ENCODE measurements around the gene EIF4B.

Gene EIF4B, protein sequence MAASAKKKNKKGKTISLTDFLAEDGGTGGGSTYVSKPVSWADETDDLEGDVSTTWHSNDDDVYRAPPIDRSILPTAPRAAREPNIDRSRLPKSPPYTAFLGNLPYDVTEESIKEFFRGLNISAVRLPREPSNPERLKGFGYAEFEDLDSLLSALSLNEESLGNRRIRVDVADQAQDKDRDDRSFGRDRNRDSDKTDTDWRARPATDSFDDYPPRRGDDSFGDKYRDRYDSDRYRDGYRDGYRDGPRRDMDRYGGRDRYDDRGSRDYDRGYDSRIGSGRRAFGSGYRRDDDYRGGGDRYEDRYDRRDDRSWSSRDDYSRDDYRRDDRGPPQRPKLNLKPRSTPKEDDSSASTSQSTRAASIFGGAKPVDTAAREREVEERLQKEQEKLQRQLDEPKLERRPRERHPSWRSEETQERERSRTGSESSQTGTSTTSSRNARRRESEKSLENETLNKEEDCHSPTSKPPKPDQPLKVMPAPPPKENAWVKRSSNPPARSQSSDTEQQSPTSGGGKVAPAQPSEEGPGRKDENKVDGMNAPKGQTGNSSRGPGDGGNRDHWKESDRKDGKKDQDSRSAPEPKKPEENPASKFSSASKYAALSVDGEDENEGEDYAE

GRCh38 chr12:53005986-53006809 is at the start of gene EIF4B:
Gene EIF4B, plus strand, starts transcription at chr12:53006456. Its CDS starts 28 bp downstream, at chr12:53006484.
- no peaks in the 10 kb centered on the region for H3K9me3 ChIP-seq (ENCODE audit: control insufficient read depth, insufficient read depth, low read length)
- H3K36me3 ChIP-seq (ENCODE audit: control insufficient read depth, insufficient read depth, low read length): peaks cover 3% of the 10 kb centered on the region
- peak within 1 kb of the TSS; percentile 98 for H3K4me3 ChIP-seq (ENCODE audit: low read depth, low read length)
- peak within 1 kb of the TSS; percentile 100 for H3K9ac ChIP-seq (ENCODE audit: low read depth, low read length)
- H3K4me1 ChIP-seq (ENCODE audit: control insufficient read depth, insufficient read depth, low read length): peaks cover 3% of the 10 kb centered on the region
- H3K27me3 ChIP-seq (ENCODE audit: control insufficient read depth, insufficient read depth, low read length): no peaks in the 10 kb centered on the region

DNA sequence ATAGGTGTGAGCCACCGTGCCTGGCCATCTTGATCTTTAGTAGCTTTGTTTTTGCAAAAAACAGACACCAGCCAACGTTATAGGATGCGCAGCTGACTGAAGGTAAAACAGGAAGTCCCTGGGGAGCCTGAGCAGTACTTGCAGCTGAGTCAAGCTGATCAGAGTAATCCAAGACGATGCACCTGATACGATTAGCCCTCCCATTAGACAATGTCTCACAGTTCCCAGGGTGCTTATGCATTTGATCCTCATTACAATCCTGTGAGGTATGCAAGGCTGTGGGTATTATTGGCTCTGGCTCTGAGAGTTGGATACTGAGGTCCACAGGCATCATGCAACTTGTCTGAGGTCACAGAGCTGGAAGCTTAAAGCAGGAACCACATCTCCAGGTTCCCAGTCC is 49.3 kb upstream of the EIF4B start:
- H3K9me3 ChIP-seq (ENCODE audit: control insufficient read depth, insufficient read depth, low read length): no peaks in the 10 kb centered on the region
- no peaks in the 10 kb centered on the region for H3K4me1 ChIP-seq (ENCODE audit: control insufficient read depth, insufficient read depth, low read length)

GRCh38 chr12:52964556-52965336 is 41.5 kb upstream of the EIF4B start:
- Histone ChIP-seq H3K9ac (ENCODE audit: low read depth, low read length) (peak overlapping the region; percentile 9), H3K4me1 (ENCODE audit: control insufficient read depth, insufficient read depth, low read length) (peaks cover 5% of the 10 kb centered on the region), H3K9me3 (ENCODE audit: control insufficient read depth, insufficient read depth, low read length) (no peaks in the 10 kb centered on the region), H3K36me3 (ENCODE audit: control insufficient read depth, insufficient read depth, low read length) (no peaks in the 10 kb centered on the region), H3K4me3 (ENCODE audit: low read depth, low read length) (peak overlapping the region; percentile 42), H3K27me3 (ENCODE audit: control insufficient read depth, insufficient read depth, low read length) (peaks cover 13% of the 10 kb centered on the region)

More for the DNA sequence above, 49.3 kb upstream of the EIF4B start:
- no peak overlapping the region for H3K9ac ChIP-seq (ENCODE audit: low read depth, low read length)
- peaks cover 9% of the 10 kb centered on the region for H3K36me3 ChIP-seq (ENCODE audit: control insufficient read depth, insufficient read depth, low read length)
- H3K4me3 ChIP-seq (ENCODE audit: low read depth, low read length): no peak overlapping the region
- H3K27me3 ChIP-seq (ENCODE audit: control insufficient read depth, insufficient read depth, low read length): no peaks in the 10 kb centered on the region

DNA sequence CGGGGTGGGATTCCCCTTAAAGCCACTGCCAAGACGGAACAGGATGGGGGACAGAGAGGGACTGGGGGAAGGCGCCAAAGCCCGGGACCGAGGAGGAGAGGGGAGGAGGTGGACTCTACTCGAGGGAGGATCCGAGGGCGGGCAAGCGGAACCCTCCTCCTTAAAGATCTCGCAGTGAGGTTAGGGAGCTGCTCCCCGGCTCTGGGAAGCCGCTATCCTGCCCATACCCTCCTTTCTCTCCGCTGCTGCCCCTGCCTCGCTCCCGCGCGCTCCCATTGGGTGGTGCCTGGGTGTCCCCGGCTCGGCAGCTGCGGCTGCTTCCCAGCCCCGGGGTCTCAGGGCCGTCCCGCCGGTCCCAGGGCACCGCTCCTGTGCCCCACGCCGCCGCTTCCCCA is 40.9 kb upstream of the EIF4B start:
- Histone ChIP-seq H3K9ac (ENCODE audit: low read depth, low read length) (peak overlapping the region; percentile 9), H3K4me3 (ENCODE audit: low read depth, low read length) (peak overlapping the region; percentile 42), H3K4me1 (ENCODE audit: control insufficient read depth, insufficient read depth, low read length) (peaks cover 5% of the 10 kb centered on the region), H3K27me3 (ENCODE audit: control insufficient read depth, insufficient read depth, low read length) (peaks cover 13% of the 10 kb centered on the region), H3K9me3 (ENCODE audit: control insufficient read depth, insufficient read depth, low read length) (no peaks in the 10 kb centered on the region), H3K36me3 (ENCODE audit: control insufficient read depth, insufficient read depth, low read length) (no peaks in the 10 kb centered on the region)

DNA sequence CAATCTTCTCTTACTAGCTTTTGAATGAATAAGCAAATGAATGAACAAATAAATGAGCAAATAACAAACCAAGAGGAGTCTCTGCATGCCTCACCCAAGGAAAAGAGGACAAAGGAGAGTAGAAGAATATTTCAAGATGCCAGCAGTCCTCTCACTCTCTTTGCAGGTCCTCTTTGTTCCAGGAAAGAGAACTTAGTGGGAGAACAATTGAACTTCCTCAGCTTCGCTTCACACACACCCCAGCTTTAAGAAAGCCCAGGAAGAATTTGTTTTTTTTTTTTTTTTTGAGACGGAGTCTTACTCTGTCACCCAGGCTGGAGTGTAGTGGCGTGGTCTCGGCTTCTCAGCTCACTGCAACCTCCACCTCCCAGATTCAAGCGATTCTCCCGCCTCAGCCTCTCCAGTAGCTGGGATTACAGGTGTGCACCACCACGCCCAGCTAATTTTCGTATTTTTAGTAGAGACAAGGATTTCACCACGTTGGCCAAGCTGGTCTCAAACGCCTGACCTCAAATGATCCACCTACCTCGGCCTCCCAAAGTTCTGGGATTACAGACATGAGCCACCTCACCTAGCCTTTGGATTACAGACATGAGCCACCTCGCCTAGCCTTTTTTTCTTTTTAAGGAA is 37.0 kb upstream of the EIF4B start:
- Histone ChIP-seq H3K4me1 (ENCODE audit: control insufficient read depth, insufficient read depth, low read length) (peaks cover 11% of the 10 kb centered on the region), H3K9ac (ENCODE audit: low read depth, low read length) (no peak overlapping the region), H3K9me3 (ENCODE audit: control insufficient read depth, insufficient read depth, low read length) (no peaks in the 10 kb centered on the region), H3K36me3 (ENCODE audit: control insufficient read depth, insufficient read depth, low read length) (no peaks in the 10 kb centered on the region), H3K27me3 (ENCODE audit: control insufficient read depth, insufficient read depth, low read length) (peaks cover 13% of the 10 kb centered on the region), H3K4me3 (ENCODE audit: low read depth, low read length) (no peak overlapping the region)

- H3K36me3 ChIP-seq (ENCODE audit: control insufficient read depth, insufficient read depth, low read length): no peaks in the 10 kb centered on the region
- H3K4me3 ChIP-seq (ENCODE audit: low read depth, low read length): no peak overlapping the region
- no peaks in the 10 kb centered on the region for H3K9me3 ChIP-seq (ENCODE audit: control insufficient read depth, insufficient read depth, low read length)
- H3K9ac ChIP-seq (ENCODE audit: low read depth, low read length): no peak overlapping the region
- H3K4me1 ChIP-seq (ENCODE audit: control insufficient read depth, insufficient read depth, low read length): peaks cover 7% of the 10 kb centered on the region
- peaks cover 7% of the 10 kb centered on the region for H3K27me3 ChIP-seq (ENCODE audit: control insufficient read depth, insufficient read depth, low read length)
Observed at GRCh38 chr12:52969828-52970569, 36.3 kb upstream of the EIF4B start.

- no peaks in the 10 kb centered on the region for H3K9me3 ChIP-seq (ENCODE audit: control insufficient read depth, insufficient read depth, low read length)
- no peak overlapping the region for H3K9ac ChIP-seq (ENCODE audit: low read depth, low read length)
- no peaks in the 10 kb centered on the region for H3K36me3 ChIP-seq (ENCODE audit: control insufficient read depth, insufficient read depth, low read length)
- H3K4me1 ChIP-seq (ENCODE audit: control insufficient read depth, insufficient read depth, low read length): peaks cover 11% of the 10 kb centered on the region
- H3K4me3 ChIP-seq (ENCODE audit: low read depth, low read length): no peak overlapping the region
- no peaks in the 10 kb centered on the region for H3K27me3 ChIP-seq (ENCODE audit: control insufficient read depth, insufficient read depth, low read length)
Observed at GRCh38 chr12:52971679-52972329, 34.5 kb upstream of the EIF4B start.

DNA sequence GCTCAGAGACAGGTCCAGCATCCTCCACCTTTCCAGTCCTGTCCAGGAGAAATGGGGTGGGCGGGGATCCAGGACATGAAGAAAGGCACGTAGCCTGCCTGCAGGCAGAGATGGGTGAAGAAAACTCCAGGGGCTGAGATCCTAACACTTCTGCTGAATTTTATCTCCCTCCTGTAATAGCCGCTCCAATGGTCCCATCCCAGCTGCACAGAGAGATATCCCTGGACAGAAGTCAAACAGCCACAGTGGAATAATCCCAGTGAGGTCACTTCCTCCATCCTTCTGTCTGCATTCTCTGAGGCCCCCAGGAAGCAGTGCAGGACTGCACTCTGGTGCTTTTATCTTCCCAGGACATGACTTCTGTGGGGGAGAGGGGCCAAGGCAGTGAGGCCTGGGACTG is 31.1 kb upstream of the EIF4B start:
- Histone ChIP-seq H3K27me3 (ENCODE audit: control insufficient read depth, insufficient read depth, low read length) (no peaks in the 10 kb centered on the region), H3K9ac (ENCODE audit: low read depth, low read length) (no peak overlapping the region), H3K4me3 (ENCODE audit: low read depth, low read length) (no peak overlapping the region), H3K4me1 (ENCODE audit: control insufficient read depth, insufficient read depth, low read length) (peaks cover 11% of the 10 kb centered on the region), H3K36me3 (ENCODE audit: control insufficient read depth, insufficient read depth, low read length) (no peaks in the 10 kb centered on the region), H3K9me3 (ENCODE audit: control insufficient read depth, insufficient read depth, low read length) (no peaks in the 10 kb centered on the region)

GRCh38 chr12:52975820-52976573 is 30.3 kb upstream of the EIF4B start:
- H3K9me3 ChIP-seq (ENCODE audit: control insufficient read depth, insufficient read depth, low read length): no peaks in the 10 kb centered on the region
- H3K9ac ChIP-seq (ENCODE audit: low read depth, low read length): no peak overlapping the region
- no peak overlapping the region for H3K4me3 ChIP-seq (ENCODE audit: low read depth, low read length)
- no peaks in the 10 kb centered on the region for H3K27me3 ChIP-seq (ENCODE audit: control insufficient read depth, insufficient read depth, low read length)
- H3K4me1 ChIP-seq (ENCODE audit: control insufficient read depth, insufficient read depth, low read length): peaks cover 11% of the 10 kb centered on the region
- no peaks in the 10 kb centered on the region for H3K36me3 ChIP-seq (ENCODE audit: control insufficient read depth, insufficient read depth, low read length)

Measured in iPS-15b (cell line).